C4-2B (cell line): ENCODE results near the gene CENPU.

ENCODE experiments used
- H3K27ac ChIP-seq: fragments of 450-650 bp; 2 replicates; pipeline ENCODE4 v1.5.1; 2017
- CTCF ChIP-seq: fragments of 450-650 bp; conservative IDR thresholded peaks from 2 replicates; pipeline ENCODE4 v1.5.1; 2017; ENCODE audit warnings: mild to moderate bottlenecking
- ZFX ChIP-seq: fragments of 450-650 bp; IDR thresholded peaks from 2 replicates; pipeline ENCODE4 v1.6.1; 2017

CENPU gene

GRCh38 chr4:184674011-184674410 is 59.9 kb downstream of the CENPU start:
- TF ChIP-seq ZFX (no peak), CTCF (no peak)
- no peak overlapping the region for H3K27ac ChIP-seq

- no peak for TF ChIP-seq ZFX
- no peak for TF ChIP-seq CTCF
- H3K27ac ChIP-seq, result no peak overlapping the region
Measured at GRCh38 chr4:184672741-184673140, 61.2 kb downstream of the CENPU start.

GRCh38 chr4:184671101-184671500 is 62.8 kb downstream of the CENPU start:
- no peak overlapping the region for H3K27ac ChIP-seq
- TF ChIP-seq ZFX, result no peak
- TF ChIP-seq CTCF, result no peak

- TF ChIP-seq CTCF (no peak), ZFX (no peak)
- H3K27ac ChIP-seq, result no peak overlapping the region
Measured at GRCh38 chr4:184669251-184669650, 64.6 kb downstream of the CENPU start.

GRCh38 chr4:184668511-184669114 is 65.3 kb downstream of the CENPU start:
- H3K27ac ChIP-seq, result no peak overlapping the region
- no peak for TF ChIP-seq ZFX
- no peak for TF ChIP-seq CTCF

- no peak for TF ChIP-seq ZFX
- no peak for TF ChIP-seq CTCF
- no peak overlapping the region for H3K27ac ChIP-seq
Measured at GRCh38 chr4:184668096-184668495, 65.8 kb downstream of the CENPU start.

- TF ChIP-seq CTCF, result no peak
- TF ChIP-seq ZFX, result no peak
- no peak overlapping the region for H3K27ac ChIP-seq
Measured at GRCh38 chr4:184666670-184667069, 67.2 kb downstream of the CENPU start.
